ENCODE measurements around the gene ZNF57.
"Not testable (repeated sequence)": the region's sequence is repeated elsewhere in the genome, so short reads cannot be mapped to it uniquely, and the experiment has no call there.

Gene ZNF57

DNA sequence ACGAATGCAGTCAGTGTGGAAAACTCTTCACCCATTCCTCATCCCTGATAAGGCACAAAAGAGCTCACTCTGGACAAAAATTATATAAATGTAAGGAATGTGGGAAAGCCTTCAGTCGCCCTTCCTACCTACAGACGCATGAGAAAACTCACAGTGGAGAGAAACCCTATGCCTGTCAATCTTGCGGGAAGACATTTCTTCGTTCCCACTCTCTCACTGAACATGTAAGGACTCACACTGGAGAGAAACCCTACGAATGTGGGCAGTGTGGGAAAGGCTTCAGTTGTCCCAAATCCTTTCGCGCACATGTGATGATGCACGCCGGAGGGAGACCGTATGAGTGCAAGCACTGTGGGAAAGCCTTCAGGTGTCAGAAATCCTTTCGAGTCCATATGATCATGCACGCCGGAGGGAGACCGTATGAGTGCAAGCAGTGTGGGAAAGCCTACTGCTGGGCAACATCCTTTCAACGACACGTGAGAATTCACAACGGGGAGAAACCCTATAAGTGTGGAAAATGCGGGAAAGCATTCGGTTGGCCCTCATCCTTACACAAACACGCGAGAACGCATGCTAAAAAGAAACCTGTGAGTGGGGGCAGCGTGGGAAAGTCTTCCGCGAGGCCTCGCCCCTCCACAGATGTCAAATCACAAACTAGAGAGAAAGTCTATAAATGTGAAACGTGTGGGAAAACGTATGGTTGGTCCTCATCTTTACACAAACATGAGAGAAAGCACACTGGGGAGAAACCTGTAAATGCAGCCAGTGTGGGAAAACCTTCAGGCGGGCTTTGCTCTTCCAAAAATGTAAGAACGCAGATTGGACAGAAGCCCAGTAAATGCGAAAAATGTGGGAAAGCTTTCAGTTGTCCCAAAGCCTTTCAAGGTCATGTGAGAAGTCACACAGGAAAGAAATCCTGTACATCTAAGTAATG lies 23.1 kb upstream of the ZNF57 start:
- TF ChIP-seq GATA1 (IDR thresholded peaks at IDR 0.05; ENCODE audit: low read depth, low read length) (no peak), POLR2A (IDR thresholded peaks at IDR 0.05; ENCODE audit: low read length) (no peak)
- no peak for DNase-seq

GRCh38 chr19:2883686-2884439 lies 16.9 kb upstream of the ZNF57 start:
- TF ChIP-seq GATA1 (IDR thresholded peaks at IDR 0.05; ENCODE audit: low read depth, low read length), result no peak
- TF ChIP-seq POLR2A (IDR thresholded peaks at IDR 0.05; ENCODE audit: low read length), result no peak
- DNase-seq, result no peak

DNA sequence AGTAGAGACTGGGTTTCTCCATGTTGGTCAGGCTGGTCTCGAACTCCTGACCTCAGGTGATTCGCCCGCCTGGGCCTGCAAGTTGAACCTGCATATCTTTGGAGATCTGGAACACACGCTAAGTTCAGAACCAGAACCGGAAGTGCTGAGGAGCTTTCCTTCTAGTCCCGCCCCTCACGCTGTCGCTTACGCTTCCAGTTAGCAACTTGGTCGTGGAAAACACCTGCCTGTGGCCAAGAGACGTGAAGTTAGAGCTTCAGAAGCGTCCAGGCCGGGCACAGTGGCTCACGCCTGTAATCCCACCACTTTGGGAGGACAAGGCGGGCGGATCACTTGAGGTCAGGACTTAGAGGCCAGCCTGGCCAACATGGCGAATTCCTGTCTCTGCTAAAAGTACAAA lies 15.0 kb upstream of the ZNF57 start:
- no peak for TF ChIP-seq GATA1 (IDR thresholded peaks at IDR 0.05; ENCODE audit: low read depth, low read length)
- no peak for TF ChIP-seq POLR2A (IDR thresholded peaks at IDR 0.05; ENCODE audit: low read length)
- no peak for DNase-seq

GRCh38 chr19:2887391-2887914 lies 13.3 kb upstream of the ZNF57 start:
- no peak for TF ChIP-seq GATA1 (IDR thresholded peaks at IDR 0.05; ENCODE audit: low read depth, low read length)
- no peak for TF ChIP-seq POLR2A (IDR thresholded peaks at IDR 0.05; ENCODE audit: low read length)
- DNase-seq, result peak in 1 of 2 experiments; percentile 55

DNA sequence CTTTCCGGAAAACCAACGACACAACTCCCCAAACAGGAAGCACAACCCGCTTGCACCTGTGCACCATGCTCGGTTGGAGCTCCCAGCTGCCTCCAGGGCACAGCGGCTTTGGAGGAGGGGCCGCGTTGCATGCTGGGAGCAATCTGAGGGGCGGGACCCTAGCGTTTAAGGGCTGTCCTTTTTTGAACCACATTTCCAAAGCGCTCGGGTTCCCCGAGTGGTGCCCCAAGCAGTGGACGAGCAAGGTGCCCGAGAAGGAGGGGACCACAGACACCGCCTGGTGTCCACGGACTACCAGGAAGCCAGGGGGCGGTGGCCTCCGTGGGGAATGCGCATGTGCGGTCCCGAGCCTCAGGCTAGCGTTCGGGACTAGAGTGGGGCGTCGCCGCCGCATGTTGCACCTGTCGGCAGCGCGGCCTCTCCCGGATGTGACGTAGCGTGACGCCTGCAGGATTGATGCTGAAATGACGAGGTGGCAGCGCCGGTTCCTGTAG lies 11.9 kb upstream of the ZNF57 start:
- no peak for DNase-seq
- TF ChIP-seq POLR2A (IDR thresholded peaks at IDR 0.05; ENCODE audit: low read length), result no peak
- TF ChIP-seq GATA1 (IDR thresholded peaks at IDR 0.05; ENCODE audit: low read depth, low read length), result no peak

- DNase-seq, result not testable (repeated sequence)
Measured at GRCh38 chr19:2890531-2890930, 10.2 kb upstream of the ZNF57 start.

DNA sequence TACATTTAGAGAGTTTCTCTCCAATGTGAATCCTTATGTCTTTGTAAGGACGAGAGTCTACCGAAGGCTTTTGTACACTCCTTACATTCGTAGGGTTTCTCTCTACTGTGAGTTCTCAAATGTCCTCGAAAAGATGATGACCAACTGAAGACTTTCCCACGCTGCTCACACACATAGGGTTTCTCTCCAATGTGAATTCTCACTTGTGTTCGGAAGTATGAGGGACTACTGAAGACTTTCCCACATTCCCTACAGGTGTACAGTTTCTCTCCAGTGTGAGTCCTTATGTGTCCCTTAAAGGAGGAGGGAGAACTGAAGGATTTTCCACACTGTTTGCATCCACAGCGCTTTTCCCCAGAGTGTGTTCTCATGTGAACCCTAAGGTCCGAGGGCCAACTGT lies 4.0 kb upstream of the ZNF57 start:
- DNase-seq, result no peak
- TF ChIP-seq GATA1 (IDR thresholded peaks at IDR 0.05; ENCODE audit: low read depth, low read length), result no peak
- no peak for TF ChIP-seq POLR2A (IDR thresholded peaks at IDR 0.05; ENCODE audit: low read length)

DNA sequence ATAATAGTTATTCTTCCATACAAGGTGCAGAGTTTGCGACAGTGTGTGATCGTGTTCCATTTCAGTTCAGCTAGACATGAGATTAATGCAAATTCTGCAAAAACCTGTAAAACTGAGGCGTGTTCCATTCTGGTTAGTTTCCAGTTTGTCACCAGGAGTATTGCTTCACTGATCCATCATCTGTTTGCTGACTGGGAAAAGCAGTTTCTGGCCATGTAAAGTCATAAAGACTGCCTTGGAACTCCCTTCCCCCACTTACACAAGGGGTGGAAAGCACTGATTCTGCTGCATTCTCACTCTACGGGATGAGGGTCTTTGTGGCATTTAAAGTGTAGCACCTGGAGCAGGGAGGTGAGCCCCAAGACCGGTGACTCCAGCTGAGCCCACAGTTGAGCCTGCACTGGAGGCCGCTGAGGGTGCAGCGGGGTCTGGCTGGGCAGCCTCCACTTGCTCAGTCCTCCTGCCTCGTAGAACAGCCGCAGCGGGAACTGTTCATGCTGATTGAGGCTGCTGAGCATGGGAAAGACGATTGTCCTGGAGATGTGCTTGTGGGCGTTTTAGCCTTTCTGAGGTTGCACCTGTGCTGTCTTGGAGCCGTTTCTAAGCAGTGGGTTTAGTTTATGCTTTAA lies 2.0 kb downstream of the ZNF57 start:
- DNase-seq, result no peak
- TF ChIP-seq POLR2A (IDR thresholded peaks at IDR 0.05; ENCODE audit: low read length) (no peak), GATA1 (IDR thresholded peaks at IDR 0.05; ENCODE audit: low read depth, low read length) (no peak)

- not testable (repeated sequence) for DNase-seq
Measured at GRCh38 chr19:2903326-2903725, 2.6 kb downstream of the ZNF57 start.

DNA sequence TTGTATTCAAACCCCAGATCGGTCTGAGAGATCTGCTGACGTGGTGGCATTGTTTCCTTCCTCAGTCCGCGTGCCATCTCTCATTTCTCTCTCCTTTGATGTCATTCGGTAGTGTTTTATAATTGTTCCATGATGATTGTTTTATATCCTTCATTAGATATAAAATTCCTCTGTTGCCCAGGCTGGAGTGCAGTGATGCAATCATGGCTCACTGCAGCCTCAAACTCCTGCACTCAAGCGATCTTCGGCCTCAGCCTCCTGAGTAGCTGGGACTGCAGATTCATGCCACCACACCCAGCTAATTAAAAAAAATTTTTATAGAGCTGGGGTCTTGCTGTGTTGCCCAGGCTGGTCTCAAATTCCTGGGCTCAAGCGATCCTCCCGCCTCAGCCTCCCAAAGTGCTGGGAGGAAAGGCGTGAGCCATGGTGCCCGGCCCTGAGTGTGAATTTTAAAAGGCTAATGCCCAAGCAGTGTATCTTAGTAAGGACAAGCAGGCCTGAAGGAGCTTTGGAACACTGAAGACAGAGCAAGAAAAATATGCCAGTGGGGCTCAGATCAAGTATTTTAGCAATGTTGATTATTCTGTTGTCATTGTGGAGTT lies 5.3 kb downstream of the ZNF57 start:
- no peak for DNase-seq
- TF ChIP-seq POLR2A (IDR thresholded peaks at IDR 0.05; ENCODE audit: low read length) (no peak), GATA1 (IDR thresholded peaks at IDR 0.05; ENCODE audit: low read depth, low read length) (no peak)

- TF ChIP-seq POLR2A (IDR thresholded peaks at IDR 0.05; ENCODE audit: low read length) (no peak), GATA1 (IDR thresholded peaks at IDR 0.05; ENCODE audit: low read depth, low read length) (no peak)
- DNase-seq, result no peak
Measured at GRCh38 chr19:2906631-2907195, 6.0 kb downstream of the ZNF57 start.

DNA sequence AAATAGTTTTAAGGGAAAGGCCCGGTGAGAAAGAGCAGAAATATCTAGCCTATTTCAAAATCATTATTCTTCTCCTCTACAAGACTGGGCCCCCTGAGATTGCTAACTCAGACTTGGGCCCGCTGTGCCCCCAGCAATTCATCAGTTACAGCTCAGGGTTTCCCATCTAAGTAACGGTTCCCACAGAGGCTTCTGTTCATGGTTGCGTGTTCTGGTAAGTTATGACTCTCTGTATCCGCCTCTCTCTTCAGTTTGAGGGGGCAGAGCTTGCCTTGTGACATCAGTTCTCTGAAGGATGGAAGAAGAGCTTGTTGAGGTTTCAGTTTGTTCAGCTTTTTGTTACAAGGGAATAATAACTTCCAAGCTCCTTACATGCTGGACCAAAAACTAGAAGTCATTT lies 11.6 kb downstream of the ZNF57 start:
- no peak for TF ChIP-seq GATA1 (IDR thresholded peaks at IDR 0.05; ENCODE audit: low read depth, low read length)
- TF ChIP-seq POLR2A (IDR thresholded peaks at IDR 0.05; ENCODE audit: low read length), result no peak
- no peak for DNase-seq
